Activated CD4-positive, CD25-positive, alpha-beta regulatory T cell treated with anti-CD3 and anti-CD28 coated beads, Interleukin-2, amount 50 U/mL, for 16 hours (primary cell): ENCODE measurements around the gene HSPA12B.
"Not testable (repeated sequence)": the region's sequence is repeated elsewhere in the genome, so short reads cannot be mapped to it uniquely, and the experiment has no call there.

Source experiments
- DNase-seq: peaks from one replicate; pipeline ENCODE4 v3.0.0-alpha.2; 2020; ENCODE audit warnings: low read depth, low spot score

HSPA12B gene

DNA sequence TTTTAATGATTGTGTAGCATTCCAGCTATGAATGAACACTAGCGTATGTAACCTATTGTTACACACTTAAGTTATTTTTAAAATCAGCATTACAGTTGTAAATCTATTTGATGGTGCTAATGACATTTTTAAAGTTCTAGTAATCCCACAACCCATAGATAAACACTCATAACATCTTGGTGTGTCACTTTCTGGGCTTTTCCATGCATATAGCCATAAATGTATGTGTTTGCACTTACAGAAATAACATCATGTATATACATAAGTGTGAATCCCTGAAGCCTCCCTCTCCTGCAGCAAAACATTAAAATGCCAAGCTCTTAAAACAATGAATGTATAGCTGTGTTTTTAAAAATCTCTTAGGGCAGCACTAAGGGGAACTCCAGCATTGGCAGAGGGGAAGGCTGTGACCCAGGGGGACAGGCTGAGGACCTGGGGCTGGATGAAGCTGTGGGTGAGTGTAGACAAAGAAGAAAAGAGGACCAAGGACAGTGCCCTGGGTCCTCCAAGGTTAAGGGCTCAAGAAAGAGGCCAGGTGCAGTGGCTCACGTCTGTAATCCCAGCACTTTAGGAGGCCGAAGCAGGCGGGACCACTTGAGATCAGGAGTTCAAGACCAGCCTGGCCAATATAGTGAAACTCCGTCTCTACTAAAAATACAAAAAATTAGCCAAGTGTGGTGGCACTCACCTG is 55.0 kb downstream of the HSPA12B start:
- no peak for DNase-seq

GRCh38 chr20:3788685-3789155 is 56.2 kb downstream of the HSPA12B start:
- no peak for DNase-seq

- DNase-seq: not testable (repeated sequence)
Observed at GRCh38 chr20:3789201-3789600, 56.7 kb downstream of the HSPA12B start.

- not testable (repeated sequence) for DNase-seq
Observed at GRCh38 chr20:3794168-3794567, 61.7 kb downstream of the HSPA12B start.

GRCh38 chr20:3794701-3795420 is 62.4 kb downstream of the HSPA12B start:
- no peak for DNase-seq

- DNase-seq: peak; percentile 78
Observed at GRCh38 chr20:3795511-3796468, 63.3 kb downstream of the HSPA12B start, which contains the start of gene CDC25B. TSS of gene CDC25B (plus strand) at chr20:3796310. CDS start at chr20:3796532, 222 bp downstream.

DNA sequence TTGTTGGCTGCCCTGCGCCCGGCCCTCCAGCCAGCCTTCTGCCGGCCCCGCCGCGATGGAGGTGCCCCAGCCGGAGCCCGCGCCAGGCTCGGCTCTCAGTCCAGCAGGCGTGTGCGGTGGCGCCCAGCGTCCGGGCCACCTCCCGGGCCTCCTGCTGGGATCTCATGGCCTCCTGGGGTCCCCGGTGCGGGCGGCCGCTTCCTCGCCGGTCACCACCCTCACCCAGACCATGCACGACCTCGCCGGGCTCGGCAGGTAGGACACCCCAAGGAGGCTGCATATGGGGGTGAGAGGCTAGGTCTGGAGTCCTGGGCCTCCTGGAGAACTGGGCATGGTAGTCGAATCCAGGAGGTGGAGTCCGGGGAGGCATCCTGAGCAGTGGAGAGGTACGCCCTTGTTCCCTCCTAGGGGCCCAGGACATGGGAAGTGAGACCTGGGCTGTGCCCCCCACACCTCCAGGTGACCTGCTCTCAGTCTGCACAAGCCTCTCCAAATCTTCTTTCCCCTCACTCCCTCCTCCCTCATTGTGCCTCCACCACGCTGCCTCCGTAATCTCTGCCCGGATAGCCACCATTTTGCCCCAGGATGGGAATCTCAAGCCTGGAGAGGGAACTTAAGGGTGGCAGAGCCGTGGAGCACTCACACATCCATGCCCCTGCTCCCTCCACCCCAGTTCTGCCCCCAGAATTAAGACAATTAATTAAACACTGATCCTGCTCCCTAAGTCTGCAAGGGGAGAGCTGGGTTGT is 64.2 kb downstream of the HSPA12B start:
- no peak for DNase-seq

DNA sequence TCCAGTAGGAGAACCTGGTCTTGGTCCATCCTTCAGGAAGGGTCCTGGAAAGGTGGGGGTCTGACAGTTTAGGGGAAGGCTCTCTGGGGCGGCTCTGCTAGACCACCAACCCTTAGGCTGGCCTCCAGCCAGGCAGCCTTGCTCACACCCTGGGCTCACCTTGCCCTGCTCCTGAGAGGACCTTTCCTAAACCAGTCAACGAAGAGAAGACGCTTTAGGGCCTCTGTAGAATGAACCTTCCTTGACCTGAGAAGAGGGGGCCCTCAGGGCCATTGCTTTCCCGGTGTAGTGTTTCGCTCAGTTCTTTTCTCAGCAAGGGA is 64.7 kb downstream of the HSPA12B start:
- no peak for DNase-seq

- DNase-seq: no peak
Observed at GRCh38 chr20:3797592-3798372, 65.3 kb downstream of the HSPA12B start.

DNA sequence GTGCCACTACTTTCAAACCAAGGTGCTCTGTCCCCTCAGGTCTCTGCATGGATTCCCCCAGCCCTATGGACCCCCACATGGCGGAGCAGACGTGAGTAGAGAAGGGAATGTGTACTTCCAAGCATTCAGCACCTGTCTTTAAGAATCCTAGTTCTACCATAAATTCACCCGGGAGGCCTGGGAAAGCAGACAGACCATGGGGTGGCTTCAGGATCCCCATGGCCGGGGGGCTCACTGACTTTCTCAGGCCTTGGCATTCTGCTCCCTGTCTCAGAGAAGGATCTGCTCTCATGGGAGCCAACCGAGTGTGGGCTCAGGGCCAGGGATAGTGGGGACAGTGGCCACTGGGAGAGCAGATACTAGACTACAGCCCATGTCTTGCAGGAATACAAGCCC is 65.9 kb downstream of the HSPA12B start:
- DNase-seq: no peak

DNA sequence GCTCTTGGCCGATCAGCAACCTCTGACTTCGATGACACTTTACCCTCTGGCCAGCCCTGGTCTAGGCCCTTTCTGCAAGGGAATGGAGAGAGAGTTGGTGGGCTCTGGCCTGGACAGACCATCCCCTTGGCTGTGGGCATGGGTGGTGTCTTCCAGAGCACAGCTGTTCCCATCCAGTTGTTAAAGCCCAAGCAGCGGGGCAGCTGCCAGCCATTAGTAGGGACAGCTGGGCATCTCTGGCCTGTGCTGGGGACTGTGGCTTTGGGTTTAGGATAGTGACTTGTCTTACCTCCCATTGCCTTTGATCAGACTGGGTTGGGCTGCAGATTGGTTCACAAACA is 66.4 kb downstream of the HSPA12B start:
- DNase-seq: no peak

DNA sequence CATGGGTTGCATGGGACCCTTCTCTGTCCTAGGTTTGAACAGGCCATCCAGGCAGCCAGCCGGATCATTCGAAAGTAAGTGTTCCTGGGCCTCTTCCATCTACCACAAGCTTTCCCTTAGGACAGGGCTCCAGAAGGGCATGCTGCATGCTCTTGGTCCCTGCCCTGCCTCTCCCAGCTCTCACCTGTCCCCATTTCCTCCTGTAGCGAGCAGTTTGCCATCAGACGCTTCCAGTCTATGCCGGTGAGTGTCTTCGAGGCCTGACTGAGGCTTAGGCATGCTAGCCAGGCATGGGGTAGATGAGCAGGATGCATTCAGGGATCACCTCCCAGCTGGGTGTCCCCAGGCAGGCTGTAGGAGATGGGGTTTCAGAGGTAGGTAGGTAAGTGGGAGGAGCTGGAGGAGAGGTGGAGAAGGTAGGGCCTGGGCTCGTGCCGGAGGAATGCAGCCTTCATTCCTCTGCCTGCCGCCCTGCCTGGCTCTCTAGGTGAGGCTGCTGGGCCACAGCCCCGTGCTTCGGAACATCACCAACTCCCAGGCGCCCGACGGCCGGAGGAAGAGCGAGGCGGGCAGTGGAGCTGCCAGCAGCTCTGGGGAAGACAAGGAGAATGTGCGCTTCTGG is 67.9 kb downstream of the HSPA12B start:
- DNase-seq: no peak

DNA sequence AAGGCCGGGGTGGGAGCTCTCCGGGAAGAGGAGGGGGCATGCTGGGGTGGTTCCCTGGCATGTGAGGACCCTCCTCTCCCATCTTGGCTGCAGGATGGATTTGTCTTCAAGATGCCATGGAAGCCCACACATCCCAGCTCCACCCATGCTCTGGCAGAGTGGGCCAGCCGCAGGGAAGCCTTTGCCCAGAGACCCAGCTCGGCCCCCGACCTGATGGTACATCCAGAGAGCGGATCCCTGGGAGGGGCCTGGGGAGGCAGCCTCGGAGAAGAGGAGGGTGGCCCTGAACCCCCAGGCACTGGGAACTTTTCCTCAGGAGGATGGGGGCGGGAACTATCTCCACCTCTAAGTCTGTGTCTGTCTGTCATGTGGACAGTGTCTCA is 68.4 kb downstream of the HSPA12B start:
- no peak for DNase-seq

DNA sequence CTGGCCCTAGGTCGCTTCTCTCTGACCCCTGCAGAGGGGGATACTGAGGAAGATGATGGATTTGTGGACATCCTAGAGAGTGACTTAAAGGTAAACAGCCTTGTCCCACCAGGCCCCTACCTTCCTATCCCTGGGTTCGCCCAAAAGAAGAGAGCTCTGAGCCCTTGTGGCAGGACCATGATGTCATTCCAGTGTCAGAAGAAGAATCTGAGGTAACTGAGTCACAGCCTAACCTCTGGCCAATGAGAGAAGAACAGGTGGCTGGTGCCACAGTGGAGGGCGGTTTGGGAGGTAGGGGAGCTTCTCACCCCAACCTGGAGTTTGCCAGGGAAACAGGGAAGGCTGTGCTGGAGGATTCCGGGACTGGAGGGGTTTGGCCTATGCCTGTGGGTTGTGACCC is 68.8 kb downstream of the HSPA12B start:
- no peak for DNase-seq

DNA sequence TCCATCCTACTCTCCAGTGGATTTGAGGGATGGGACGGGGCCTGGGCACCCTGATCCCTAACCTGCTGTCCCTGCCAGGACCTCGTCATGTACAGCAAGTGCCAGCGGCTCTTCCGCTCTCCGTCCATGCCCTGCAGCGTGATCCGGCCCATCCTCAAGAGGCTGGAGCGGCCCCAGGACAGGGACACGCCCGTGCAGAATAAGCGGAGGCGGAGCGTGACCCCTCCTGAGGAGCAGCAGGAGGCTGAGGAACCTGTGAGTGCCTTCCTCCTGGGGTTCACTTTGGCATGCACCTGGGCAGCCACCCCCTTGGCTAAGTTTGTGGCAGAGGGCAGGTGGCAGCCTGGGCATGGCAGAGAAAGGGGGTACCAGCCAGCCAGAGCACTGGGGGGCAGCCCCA is 69.4 kb downstream of the HSPA12B start:
- DNase-seq: no peak
